GM21723 (cell line): ENCODE data around the gene CGNL1.
A peak's percentile ranks its signal among the peaks of the same experiment; 100 is the strongest.

Source experiments
- ATAC-seq: cut with Tn5 transposase; IDR thresholded peaks from one replicate; pipeline ENCODE4 v1.9.1; 2021; ENCODE audit warnings: mild to moderate bottlenecking, moderate library complexity; ENCODE audit not compliant: unreplicated experiment

CGNL1 gene

DNA sequence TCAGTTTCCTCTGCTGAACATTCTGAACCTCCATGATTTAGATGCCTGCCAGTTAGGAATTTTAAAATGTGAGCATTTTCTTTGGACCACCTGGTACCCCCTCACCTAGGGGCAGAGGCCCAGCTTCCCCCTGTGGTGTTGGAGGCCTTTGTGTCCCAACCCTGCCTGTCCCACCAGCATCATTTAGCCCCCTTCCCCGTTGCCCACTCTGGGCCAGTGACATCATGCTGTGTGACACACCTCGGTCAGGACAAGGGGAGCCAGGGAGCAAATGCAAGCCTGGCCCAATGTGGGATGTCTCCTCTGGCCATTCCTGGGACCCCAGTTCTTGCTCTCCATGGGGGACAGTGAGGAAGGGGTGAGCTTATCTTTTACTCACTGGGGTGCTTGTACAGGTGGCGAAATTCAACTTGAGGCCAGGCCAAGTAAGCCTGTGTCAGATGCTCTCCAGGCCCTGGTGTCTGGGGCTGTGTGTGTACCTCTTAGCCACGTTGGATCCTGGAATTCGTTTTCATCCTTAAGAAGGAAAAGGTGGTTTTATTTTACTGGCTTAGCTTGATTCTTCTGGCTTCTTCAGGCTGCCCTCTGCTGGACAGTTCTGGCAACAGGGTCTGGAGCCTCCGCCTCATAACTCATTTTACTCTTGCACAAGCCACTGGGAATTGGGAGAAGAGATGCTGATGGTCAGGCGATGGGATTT is 165.7 kb downstream of the CGNL1 start:
- ATAC-seq: no peak

DNA sequence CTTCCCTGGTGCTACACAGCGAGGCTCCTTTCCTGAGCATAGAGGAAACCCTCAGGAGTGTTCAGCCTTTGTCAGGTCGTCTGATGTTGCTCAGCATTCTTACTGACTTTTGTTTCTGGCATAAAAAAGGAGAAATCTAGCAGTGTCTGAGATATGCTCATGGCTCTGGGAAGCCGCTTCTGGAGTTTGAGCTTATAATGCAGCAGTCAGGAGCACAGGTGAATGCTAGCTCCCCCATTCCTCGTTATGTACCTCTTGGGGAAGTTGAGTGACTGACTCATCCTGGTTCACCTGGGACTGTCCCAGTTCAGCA is 166.2 kb downstream of the CGNL1 start:
- no peak for ATAC-seq

DNA sequence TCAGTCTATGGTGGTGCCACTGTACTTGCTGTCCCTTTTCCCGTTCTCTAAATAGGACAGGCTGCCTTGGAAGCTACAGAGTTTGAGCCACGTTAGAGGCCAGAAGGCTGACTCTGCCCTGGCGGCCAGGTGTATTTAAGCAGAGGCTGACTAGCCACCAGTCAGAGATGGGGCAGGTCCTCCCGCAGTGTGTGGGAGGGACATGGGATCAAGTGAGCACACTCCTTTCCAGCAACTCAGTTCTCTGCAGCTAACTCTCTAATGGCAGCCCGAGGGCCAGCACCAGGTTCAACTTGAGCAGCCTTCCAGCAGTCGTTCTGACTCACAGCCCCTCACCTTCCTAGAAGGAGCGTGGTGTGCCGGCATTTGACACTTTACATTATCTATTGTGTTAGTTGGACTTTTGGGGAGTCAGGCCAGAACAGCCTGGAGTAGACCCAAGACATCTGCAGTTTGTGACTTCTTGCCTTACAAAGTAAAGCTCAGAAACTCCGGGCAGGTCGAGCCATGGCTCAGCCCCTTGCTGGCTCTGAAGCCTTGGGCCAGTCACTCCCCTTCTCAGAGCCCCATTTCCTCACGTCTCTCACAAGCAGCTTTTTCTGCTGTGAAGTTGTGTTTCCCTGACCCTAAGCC is 168.7 kb downstream of the CGNL1 start:
- ATAC-seq: no peak

DNA sequence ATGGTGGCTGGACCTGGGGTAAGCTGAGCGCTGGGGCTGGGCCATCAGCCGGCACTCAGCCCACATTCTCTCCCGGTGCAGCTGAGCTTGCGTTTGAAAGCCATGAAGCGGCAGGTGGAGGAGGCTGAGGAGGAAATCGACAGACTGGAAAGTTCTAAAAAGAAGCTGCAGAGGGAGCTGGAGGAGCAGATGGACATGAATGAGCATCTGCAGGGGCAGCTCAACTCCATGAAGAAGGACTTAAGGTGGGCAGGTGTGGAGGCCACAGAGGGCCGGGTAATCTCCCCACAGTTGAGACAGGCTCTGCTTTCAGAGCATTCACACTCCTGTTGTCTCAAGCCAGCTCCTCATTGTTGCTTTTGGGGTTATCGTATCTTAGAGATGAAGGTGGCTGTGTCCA is 169.7 kb downstream of the CGNL1 start:
- ATAC-seq: no peak

DNA sequence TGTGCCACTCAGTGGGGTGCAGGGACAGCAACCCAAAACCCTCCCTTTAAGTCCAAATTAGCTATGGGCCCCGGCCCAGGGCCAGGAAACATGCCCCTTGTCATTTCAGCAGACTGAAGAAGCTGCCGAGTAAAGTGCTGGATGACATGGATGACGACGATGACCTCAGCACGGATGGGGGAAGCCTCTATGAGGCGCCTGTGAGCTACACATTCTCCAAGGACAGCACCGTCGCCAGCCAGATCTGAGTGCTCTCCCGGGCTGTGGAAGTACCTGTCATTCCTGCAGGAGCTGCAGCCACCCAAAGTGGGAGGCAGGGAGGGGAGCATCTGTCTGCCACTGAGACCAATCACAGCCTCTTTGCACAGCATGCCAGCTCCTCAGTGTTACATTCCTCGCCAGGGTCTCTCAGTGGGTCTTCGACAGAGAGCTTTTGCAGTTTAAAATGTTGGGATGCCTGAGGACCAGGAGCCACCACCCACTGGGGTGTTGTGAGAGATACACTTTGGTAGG is 171.0 kb downstream of the CGNL1 start:
- no peak for ATAC-seq

- ATAC-seq: no peak
Observed at GRCh38 chr15:57548351-57548750, 172.0 kb downstream of the CGNL1 start.

DNA sequence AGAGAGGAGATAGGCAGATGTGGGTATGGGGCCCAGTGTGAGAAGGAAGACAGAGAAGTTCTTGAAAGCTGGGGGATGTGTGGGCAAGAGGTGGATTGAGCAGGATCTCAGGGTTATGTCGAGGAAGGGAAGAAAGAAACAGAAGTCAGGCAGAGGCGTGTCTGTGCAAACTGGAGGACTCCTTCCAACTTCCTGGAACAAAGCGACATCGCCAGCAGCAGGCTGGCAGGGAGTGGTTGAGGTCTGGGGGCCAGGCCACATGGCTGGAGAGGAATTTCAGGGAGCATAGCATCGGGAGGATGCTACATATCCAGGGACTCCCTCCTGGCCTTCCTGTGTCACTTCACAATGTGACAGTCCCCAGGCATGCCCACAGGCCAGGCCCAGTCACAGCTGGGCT is 172.5 kb downstream of the CGNL1 start:
- ATAC-seq: no peak

- no peak for ATAC-seq
Observed at GRCh38 chr15:57549935-57550334, 173.6 kb downstream of the CGNL1 start.

DNA sequence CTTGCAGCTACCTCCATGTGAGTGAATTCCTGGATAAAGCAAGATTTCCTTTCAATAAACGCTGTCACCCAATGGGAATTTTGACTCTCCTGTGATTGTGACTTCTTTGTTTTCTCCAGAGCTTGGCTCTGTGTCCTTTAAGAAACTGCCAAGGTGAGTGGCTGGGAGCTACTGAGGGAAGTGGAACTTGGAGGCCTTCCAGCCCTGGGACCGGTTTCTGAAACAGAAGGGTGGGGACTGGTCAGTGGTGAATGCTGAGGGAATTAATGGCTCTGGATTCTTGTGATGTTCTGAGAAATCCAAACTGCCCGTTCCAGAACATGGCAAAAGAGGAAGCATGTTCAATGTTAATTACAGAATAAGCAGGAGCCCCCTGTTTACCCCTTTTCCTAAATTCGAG is 174.3 kb downstream of the CGNL1 start:
- no peak for ATAC-seq

GRCh38 chr15:57551715-57552677 is 175.7 kb downstream of the CGNL1 start:
- ATAC-seq: no peak

DNA sequence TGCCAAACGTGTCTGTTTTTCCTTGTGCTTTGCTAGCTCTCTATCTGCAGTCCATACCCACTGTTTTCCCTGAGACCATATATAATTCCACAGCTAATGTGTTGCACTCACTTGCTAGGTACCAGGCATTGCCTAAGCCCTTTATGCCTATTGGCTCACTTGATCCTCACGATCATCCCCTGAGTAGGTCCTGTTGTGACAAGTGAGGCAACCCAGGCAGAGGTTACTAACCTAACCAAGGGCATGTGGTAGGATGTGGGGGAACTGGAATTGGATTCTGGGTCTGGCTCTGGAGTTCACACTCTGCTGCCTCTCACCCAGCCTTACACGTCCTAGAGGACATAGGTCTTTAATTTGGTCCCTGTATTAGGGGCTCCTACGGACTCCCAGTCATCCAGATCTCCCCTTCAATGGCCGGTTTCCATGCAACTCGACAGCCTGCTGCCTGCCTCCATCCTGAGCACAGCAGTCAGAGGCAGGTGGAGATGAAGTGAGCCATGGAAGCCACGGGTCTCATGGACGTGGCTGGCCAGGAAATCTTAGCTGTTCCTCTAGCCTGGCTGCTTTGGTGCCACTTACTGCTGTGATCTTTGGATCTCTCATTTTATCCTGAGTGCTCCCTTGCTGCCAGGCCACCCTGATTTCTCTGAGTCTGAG is 176.5 kb downstream of the CGNL1 start:
- ATAC-seq: no peak

DNA sequence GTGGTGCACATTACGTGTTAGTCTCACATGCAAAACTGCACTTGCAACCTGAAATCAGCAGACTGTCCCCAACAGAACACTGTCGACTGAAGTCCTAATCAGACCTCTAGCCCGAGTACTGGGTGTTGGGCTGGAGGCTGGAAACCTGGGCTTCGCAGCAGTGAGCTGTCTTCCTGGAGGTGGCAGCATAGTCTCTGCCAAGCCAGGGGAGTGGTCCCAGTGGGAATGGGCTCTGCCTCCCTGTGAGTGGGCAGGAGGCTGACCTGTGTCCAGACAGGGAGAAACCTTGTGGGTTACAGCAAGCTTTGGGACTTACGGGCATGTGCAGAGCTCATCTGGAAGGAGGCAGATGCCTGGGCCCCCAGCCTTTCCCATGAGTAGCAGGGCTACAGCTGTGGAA is 177.2 kb downstream of the CGNL1 start:
- no peak for ATAC-seq

GRCh38 chr15:57554063-57554811 is 177.9 kb downstream of the CGNL1 start:
- no peak for ATAC-seq

GRCh38 chr15:57554812-57555179 is 178.5 kb downstream of the CGNL1 start:
- ATAC-seq: no peak

DNA sequence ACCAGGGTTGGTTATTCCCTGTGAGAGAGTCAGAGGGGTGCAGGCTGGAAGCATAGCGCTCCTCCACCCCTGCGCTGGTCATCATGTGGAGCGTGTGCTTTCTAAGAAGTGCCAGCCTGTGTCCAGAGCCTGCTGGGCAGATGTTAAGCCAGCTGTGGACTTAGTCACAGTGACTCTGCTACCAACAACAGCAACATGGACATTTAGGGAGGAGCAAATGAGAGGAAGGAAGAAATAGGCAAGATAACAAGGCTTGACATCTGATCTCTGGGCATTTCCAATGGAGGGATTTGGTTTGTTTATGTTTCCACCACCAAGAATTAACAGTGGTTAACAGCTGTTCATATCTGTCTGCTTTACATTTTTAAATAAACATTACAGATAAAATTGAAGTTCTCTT is 179.0 kb downstream of the CGNL1 start:
- ATAC-seq: no peak

DNA sequence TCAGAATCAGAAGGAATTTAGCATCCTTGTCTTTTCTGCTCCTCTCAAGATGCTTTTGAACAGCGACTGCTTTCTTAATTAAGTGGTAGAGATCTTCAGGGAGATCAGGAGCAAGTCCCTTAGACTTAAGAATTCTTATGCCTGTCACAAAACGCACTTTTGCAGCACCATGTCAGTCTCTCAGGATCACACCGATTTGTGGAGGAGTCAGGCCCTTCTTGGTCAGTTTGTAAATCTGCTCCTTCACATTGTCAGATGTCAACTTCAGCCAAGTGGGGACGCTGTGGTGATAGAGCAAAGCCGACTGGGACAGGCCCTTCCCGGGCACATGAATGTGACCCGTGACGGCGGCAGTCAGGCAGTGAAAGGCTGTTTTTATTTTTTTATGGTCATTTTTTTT is 179.7 kb downstream of the CGNL1 start:
- no peak for ATAC-seq

GRCh38 chr15:57557267-57557666 is 181.0 kb downstream of the CGNL1 start:
- ATAC-seq: no peak

DNA sequence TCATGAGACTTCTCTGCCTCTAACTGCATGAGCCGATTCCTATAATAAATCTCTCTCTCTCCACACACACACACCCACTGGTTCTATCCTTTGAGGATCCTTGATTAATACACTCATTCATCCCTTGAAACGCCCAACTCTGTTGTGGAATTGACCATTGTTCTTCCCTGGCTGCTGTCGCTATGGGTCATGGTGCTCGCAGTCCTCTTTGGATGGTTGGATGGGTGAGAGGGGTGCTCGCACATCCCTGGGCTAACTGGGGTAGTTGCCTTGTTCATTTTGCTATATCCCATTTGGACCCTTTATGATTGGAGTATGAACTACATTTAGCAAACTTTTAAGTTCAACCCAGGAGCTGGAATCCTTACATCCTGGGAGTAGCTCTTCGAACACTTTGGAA is 181.5 kb downstream of the CGNL1 start:
- no peak for ATAC-seq

- no peak for ATAC-seq
Observed at GRCh38 chr15:57559875-57560274, 183.6 kb downstream of the CGNL1 start.

GRCh38 chr15:57561041-57561711 is 184.9 kb downstream of the CGNL1 start:
- peak; percentile 79 for ATAC-seq
